HEK293 (cell line): ENCODE measurements around the gene MKLN1.

Experiments used
- CTCF ChIA-PET: fragments of 350-600 bp; formaldehyde crosslinking; extraction: SDS; loops from one replicate; lab custom pipeline; 2021; ENCODE audit warnings: antibody characterized with exemption; lab: Yijun Ruan, JAX
- POLR2A ChIA-PET: fragments of 300-600 bp; formaldehyde crosslinking; extraction: SDS; loops from one replicate; lab custom pipeline; 2020; ENCODE audit warnings: antibody characterized with exemption, inconsistent platforms; lab: Yijun Ruan, JAX
- H3K27ac ChIP-seq: fragments of 200-500 bp; sonication (Bioruptor generic); 2 replicates; pipeline ENCODE4 v1.5.1; 2014; ENCODE audit warnings: low read depth, low read length, control low read depth, inconsistent platforms; ENCODE audit errors: extremely low read depth
- H3K36me3 ChIP-seq, 2 experiments: fragments of 200-500 bp in 1 of 2; sonication (Bioruptor generic) in 1 of 2; 1 replicate in 1 of 2; 2 replicates in 1 of 2; pipeline ENCODE4 v1.5.1; 2014 to 2017; ENCODE audit warnings: inconsistent platforms in 2 of 2, low read length in 2 of 2; ENCODE audit not compliant: control insufficient read depth in 2 of 2, insufficient read depth in 1 of 2
- H3K4me1 ChIP-seq: fragments of 200-500 bp; sonication (Bioruptor generic); 2 replicates; pipeline ENCODE4 v1.5.1; 2014; ENCODE audit warnings: mild to moderate bottlenecking, low read length, inconsistent platforms; ENCODE audit not compliant: control insufficient read depth, insufficient read depth
- H3K4me3 ChIP-seq: 2 replicates; pipeline ENCODE4 v1.5.1; 2011; ENCODE audit warnings: low read depth, mild to moderate bottlenecking, control low read depth, low read length, moderate library complexity
- H3K9me3 ChIP-seq: fragments of 200-500 bp; sonication (Bioruptor generic); 2 replicates; pipeline ENCODE4 v1.5.1; 2014; ENCODE audit warnings: low read depth, low read length, inconsistent platforms; ENCODE audit not compliant: control insufficient read depth, insufficient read depth
- HOXC10 ChIP-seq: sonication (generic); formaldehyde crosslinking; IDR thresholded peaks from 2 replicates; pipeline ENCODE4 v1.8.1; 2023; ENCODE audit warnings: mild to moderate bottlenecking, missing genetic modification reagents
- MEIS1 ChIP-seq: sonication (generic); formaldehyde crosslinking; IDR thresholded peaks from 2 replicates; pipeline ENCODE4 v1.8.1; 2022; ENCODE audit warnings: missing genetic modification reagents, mild to moderate bottlenecking, borderline replicate concordance
- RBAK ChIP-seq: fragments of 450-650 bp; formaldehyde crosslinking; IDR thresholded peaks from 2 replicates; pipeline ENCODE4 v1.5.1; 2016; ENCODE audit warnings: missing biosample characterization, missing genetic modification characterization
- ZFHX2 ChIP-seq: fragments of 450-650 bp; formaldehyde crosslinking; conservative IDR thresholded peaks from 2 replicates; pipeline ENCODE4 v1.5.1; 2016; ENCODE audit warnings: missing biosample characterization, missing genetic modification characterization
- ZFP41 ChIP-seq: fragments of 450-650 bp; formaldehyde crosslinking; IDR thresholded peaks from 2 replicates; pipeline ENCODE4 v1.5.1; 2016; ENCODE audit warnings: missing biosample characterization, missing genetic modification characterization, borderline replicate concordance
- ZNF146 ChIP-seq: fragments of 450-650 bp; formaldehyde crosslinking; IDR thresholded peaks from 2 replicates; pipeline ENCODE4 v1.5.1; 2016; ENCODE audit warnings: missing biosample characterization, missing genetic modification characterization
- ZNF175 ChIP-seq: fragments of 450-650 bp; formaldehyde crosslinking; IDR thresholded peaks from 2 replicates; pipeline ENCODE4 v1.5.1; 2016; ENCODE audit warnings: missing biosample characterization, missing genetic modification characterization
- ZNF24 ChIP-seq: fragments of 450-650 bp; formaldehyde crosslinking; IDR thresholded peaks from 2 replicates; pipeline ENCODE4 v1.5.1; 2016; ENCODE audit warnings: missing biosample characterization, missing genetic modification characterization
- ZNF501 ChIP-seq: fragments of 450-650 bp; formaldehyde crosslinking; IDR thresholded peaks from 2 replicates; pipeline ENCODE4 v1.5.1; 2016; ENCODE audit warnings: missing biosample characterization, missing genetic modification characterization
- ZNF514 ChIP-seq: fragments of 450-650 bp; formaldehyde crosslinking; IDR thresholded peaks from 2 replicates; pipeline ENCODE4 v1.5.1; 2016; ENCODE audit warnings: missing biosample characterization, missing genetic modification characterization
- ZNF658 ChIP-seq: fragments of 450-650 bp; formaldehyde crosslinking; IDR thresholded peaks from 2 replicates; pipeline ENCODE4; 2016; ENCODE audit warnings: missing biosample characterization, missing genetic modification characterization
- ZNF785 ChIP-seq: fragments of 450-650 bp; formaldehyde crosslinking; IDR thresholded peaks from 2 replicates; pipeline ENCODE4 v1.5.1; 2016; ENCODE audit warnings: missing biosample characterization, missing genetic modification characterization
- ZSCAN23 ChIP-seq: fragments of 450-650 bp; formaldehyde crosslinking; IDR thresholded peaks from 2 replicates; pipeline ENCODE4 v1.5.1; 2016; ENCODE audit warnings: missing biosample characterization, missing genetic modification characterization
- TF ChIP-seq, protein P1 (sequence below): fragments of 450-650 bp; formaldehyde crosslinking; IDR thresholded peaks from 2 replicates; pipeline ENCODE4 v1.5.1; 2016; ENCODE audit warnings: missing biosample characterization, missing genetic modification characterization
- TF ChIP-seq, protein P2 (sequence below): fragments of 450-650 bp; formaldehyde crosslinking; IDR thresholded peaks from 2 replicates; pipeline ENCODE4 v1.5.1; 2016; ENCODE audit warnings: missing biosample characterization, missing genetic modification characterization, low read depth
- TF ChIP-seq, protein P3 (sequence below): fragments of 450-650 bp; formaldehyde crosslinking; optimal IDR thresholded peaks from 2 replicates; pipeline ENCODE3; 2016; ENCODE audit warnings: missing biosample characterization, mild to moderate bottlenecking, missing genetic modification characterization

The MKLN1 gene

DNA sequence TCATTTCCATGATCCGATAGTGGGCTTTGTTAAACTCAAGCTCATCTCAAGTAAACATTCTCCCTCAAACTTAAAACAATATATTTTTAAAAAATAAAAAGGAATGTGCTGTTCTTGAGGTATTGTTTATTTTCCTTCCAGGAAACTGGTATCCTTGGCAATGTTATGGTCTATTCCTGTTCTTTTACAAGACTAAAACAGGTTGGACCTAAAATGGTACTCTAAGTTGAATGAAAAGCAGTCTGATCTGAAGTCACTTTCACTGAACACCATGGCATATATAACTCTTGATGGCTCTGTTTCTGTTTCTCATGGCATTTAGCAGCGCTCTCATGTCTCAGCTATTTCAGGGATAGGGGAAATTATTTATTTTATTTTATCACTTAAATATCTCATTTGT, 158.7 kb downstream of the MKLN1 start:
- H3K4me1 ChIP-seq: no peaks in the 10 kb centered on the region
- H3K9me3 ChIP-seq: no peaks in the 10 kb centered on the region
- H3K36me3 ChIP-seq: peaks cover 0 to 6% of the 10 kb centered on the region in 2 experiments; a peak in 1 of 3 replicates
- ChIA-PET CTCF (no interaction called here), POLR2A (no interaction called here)
- TF ChIP-seq ZNF501 (tag by site-specific recombination) (no peak), HOXC10 (CRISPR knock-in tag) (no peak), ZFHX2 (tag by site-specific recombination) (no peak), ZSCAN23 (tag by site-specific recombination) (no peak), ZNF24 (no peak), ZFP41 (no peak), ZNF785 (tag by site-specific recombination) (no peak)
- TF ChIP-seq, protein P1, sequence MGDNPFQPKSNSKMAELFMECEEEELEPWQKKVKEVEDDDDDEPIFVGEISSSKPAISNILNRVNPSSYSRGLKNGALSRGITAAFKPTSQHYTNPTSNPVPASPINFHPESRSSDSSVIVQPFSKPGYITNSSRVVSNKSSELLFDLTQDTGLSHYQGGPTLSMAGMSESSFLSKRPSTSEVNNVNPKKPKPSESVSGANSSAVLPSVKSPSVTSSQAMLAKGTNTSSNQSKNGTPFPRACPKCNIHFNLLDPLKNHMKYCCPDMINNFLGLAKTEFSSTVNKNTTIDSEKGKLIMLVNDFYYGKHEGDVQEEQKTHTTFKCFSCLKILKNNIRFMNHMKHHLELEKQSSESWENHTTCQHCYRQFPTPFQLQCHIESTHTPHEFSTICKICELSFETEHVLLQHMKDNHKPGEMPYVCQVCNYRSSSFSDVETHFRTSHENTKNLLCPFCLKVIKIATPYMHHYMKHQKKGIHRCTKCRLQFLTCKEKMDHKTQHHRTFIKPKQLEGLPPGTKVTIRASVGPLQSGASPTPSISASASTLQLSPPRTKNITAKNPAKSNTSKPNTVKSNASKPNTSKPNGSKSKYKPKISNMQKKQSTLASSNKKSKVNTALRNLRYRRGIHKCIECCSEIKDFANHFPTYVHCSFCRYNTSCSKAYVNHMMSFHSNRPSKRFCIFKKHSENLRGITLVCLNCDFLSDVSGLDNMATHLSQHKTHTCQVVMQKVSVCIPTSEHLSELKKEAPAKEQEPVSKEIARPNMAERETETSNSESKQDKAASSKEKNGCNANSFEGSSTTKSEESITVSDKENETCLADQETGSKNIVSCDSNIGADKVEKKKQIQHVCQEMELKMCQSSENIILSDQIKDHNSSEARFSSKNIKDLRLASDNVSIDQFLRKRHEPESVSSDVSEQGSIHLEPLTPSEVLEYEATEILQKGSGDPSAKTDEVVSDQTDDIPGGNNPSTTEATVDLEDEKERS (tag by site-specific recombination): no peak
- TF ChIP-seq, protein P2, sequence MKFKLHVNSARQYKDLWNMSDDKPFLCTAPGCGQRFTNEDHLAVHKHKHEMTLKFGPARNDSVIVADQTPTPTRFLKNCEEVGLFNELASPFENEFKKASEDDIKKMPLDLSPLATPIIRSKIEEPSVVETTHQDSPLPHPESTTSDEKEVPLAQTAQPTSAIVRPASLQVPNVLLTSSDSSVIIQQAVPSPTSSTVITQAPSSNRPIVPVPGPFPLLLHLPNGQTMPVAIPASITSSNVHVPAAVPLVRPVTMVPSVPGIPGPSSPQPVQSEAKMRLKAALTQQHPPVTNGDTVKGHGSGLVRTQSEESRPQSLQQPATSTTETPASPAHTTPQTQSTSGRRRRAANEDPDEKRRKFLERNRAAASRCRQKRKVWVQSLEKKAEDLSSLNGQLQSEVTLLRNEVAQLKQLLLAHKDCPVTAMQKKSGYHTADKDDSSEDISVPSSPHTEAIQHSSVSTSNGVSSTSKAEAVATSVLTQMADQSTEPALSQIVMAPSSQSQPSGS: no peak
- no peak overlapping the region for H3K4me3 ChIP-seq
- H3K27ac ChIP-seq: no peak overlapping the region

DNA sequence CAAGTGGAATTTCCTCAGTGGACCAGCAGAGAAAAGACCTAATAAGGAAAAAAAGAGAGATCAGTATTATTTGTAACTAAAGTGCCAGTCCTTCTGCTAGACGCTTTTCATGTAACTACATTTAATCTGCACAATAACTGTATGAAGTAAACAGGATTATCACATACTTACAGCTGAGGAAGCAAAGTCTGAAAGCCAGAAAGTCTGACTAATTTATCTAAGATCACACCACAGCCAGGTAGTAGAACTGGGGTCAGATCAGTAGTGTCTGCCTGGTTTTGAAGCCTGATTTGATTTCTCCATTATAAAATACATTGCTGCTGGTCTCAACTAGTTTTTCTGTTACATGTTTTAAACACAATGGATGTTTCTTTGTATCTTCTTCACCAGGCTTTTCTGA, 159.5 kb downstream of the MKLN1 start:
- CTCF ChIA-PET: interaction anchor here (0.6 kb wide), 1 partner anchor 115 kb away, joined by 3 read pairs; no protein-coding TSS in a partner anchor
- Histone ChIP-seq H3K9me3 (no peaks in the 10 kb centered on the region), H3K27ac (no peak overlapping the region), H3K36me3 (peaks cover 0 to 6% of the 10 kb centered on the region in 2 experiments; a peak in 1 of 3 replicates), H3K4me1 (no peaks in the 10 kb centered on the region), H3K4me3 (no peak overlapping the region)
- POLR2A ChIA-PET: no interaction called here
- no peak for TF ChIP-seq ZNF175
- TF ChIP-seq ZNF514 (tag by site-specific recombination): no peak
- TF ChIP-seq ZNF146: no peak
- no peak for TF ChIP-seq ZNF24

DNA sequence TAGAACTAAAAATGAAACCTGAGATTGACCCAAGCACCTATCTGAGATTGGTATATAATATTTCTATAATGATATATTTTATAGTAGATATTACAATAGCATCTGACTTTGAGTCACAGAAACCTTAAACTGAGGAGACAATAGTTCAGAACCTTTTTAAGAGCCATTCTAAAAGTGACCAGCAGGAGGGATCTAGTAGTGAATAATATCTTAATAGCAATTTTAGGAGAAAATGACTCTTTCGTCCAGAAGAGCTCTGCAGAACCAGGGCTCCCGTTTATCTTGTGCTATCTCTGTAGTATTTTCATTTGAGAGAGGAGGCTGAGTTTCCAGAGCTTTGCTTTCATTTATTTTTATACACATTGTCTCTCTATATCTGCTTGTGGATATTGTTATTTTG, 160.7 kb downstream of the MKLN1 start:
- Histone ChIP-seq H3K4me1 (no peaks in the 10 kb centered on the region), H3K27ac (no peak overlapping the region), H3K36me3 (peaks cover 0 to 6% of the 10 kb centered on the region in 2 experiments; a peak in 1 of 3 replicates), H3K9me3 (no peaks in the 10 kb centered on the region), H3K4me3 (no peak overlapping the region)
- CTCF ChIA-PET: interaction anchor here (0.9 to 1.2 kb wide), 2 partner anchors 12 to 19 kb away, joined by 3 read pairs; no protein-coding TSS in a partner anchor
- POLR2A ChIA-PET: no interaction called here
- TF ChIP-seq ZNF658: no peak
- TF ChIP-seq, protein P3, sequence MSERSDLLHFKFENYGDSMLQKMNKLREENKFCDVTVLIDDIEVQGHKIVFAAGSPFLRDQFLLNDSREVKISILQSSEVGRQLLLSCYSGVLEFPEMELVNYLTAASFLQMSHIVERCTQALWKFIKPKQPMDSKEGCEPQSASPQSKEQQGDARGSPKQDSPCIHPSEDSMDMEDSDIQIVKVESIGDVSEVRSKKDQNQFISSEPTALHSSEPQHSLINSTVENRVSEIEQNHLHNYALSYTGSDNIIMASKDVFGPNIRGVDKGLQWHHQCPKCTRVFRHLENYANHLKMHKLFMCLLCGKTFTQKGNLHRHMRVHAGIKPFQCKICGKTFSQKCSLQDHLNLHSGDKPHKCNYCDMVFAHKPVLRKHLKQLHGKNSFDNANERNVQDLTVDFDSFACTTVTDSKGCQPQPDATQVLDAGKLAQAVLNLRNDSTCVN (tag by site-specific recombination): no peak
- no peak for TF ChIP-seq MEIS1 (CRISPR knock-in tag)
- no peak for TF ChIP-seq RBAK (tag by site-specific recombination)
- TF ChIP-seq, all 188 proteins: peak for 0
